Colonic mucosa (tissue), 4 donors: ENCODE results near the gene TXNDC5. TPM values are rescaled to one million over a fixed set of nuclear protein-coding genes. Genes with fewer than 3 reads are reported as not detected.
"Not testable (repeated sequence)": the region's sequence is repeated elsewhere in the genome, so short reads cannot be mapped to it uniquely, and the experiment has no call there.

Experiments used
- DNase-seq: peaks from one replicate; pipeline ENCODE4 v3.0.0-alpha.2; 2020
- H3K27ac ChIP-seq: fragments of 200-600 bp; one replicate; pipeline ENCODE4 v1.8.0; 2021
- H3K27me3 ChIP-seq: fragments of 200-600 bp; one replicate; pipeline ENCODE4 v1.8.0; 2021
- H3K36me3 ChIP-seq: fragments of 200-600 bp; one replicate; pipeline ENCODE4 v1.8.0; 2021
- H3K4me1 ChIP-seq: fragments of 200-600 bp; one replicate; pipeline ENCODE4 v1.8.0; 2021; ENCODE audit warnings: mild to moderate bottlenecking
- H3K4me3 ChIP-seq: fragments of 200-600 bp; one replicate; pipeline ENCODE4 v1.8.0; 2021
- H3K9ac ChIP-seq, 2 donors: one replicate each; pipeline ENCODE4 v1.7.0; 2013; ENCODE audit warnings: control low read depth in 2 of 2, low read depth in 2 of 2, low read length in 2 of 2
- H3K9me3 ChIP-seq: fragments of 200-600 bp; one replicate; pipeline ENCODE4 v1.8.0; 2021
- CTCF ChIP-seq: fragments of 200-600 bp; IDR thresholded peaks from one replicate; pipeline ENCODE4 v1.8.0; 2022; ENCODE audit warnings: antibody characterized with exemption, mild to moderate bottlenecking
- intact Hi-C: fragments of 100-400 bp; cut with DNase I; formaldehyde crosslinking; loops from one replicate; pipeline ENCODE4 v1.14.1; 2022
- total RNA-seq, 2 donors: library from RNA; stranded (reverse); fragmentation: NEBNext Ultra II Directional in 1 of 2; extraction: Animal tissue kit (Norgen Biotek cat#: 25700) in 1 of 2; gene quantifications; one replicate each; pipeline ENCODE4 v1.2.1, GENCODE V29; 2021
- donor health status: healthy.
- donor health status: DM: no; HTN: no; CAD: no.
- donor health status: DM: no; HTN: no; CAD: no.

Gene TXNDC5
- total RNA-seq, 2 donors from 2014 or later = 82.2 to 126 TPM

- H3K4me3 ChIP-seq = no peak overlapping the region
- DNase-seq = no peak
- H3K4me1 ChIP-seq = peaks cover 7% of the 10 kb centered on the region
- H3K9me3 ChIP-seq = no peaks in the 10 kb centered on the region
- H3K27me3 ChIP-seq = no peaks in the 10 kb centered on the region
- H3K36me3 ChIP-seq = peaks cover 5% of the 10 kb centered on the region
- no peak overlapping the region for H3K9ac ChIP-seq
- intact Hi-C loops = loop anchor here (10.0 kb wide), 1 partner anchor 97 kb away; no protein-coding TSS in a partner anchor
- no peak for TF ChIP-seq CTCF
- H3K27ac ChIP-seq = no peak overlapping the region
These were observed 13.0 kb downstream of the TXNDC5 start for GRCh38 chr6:7897461-7898192.

- intact Hi-C loops = loop anchor here (10.0 kb wide), 1 partner anchor 98 kb away; no protein-coding TSS in a partner anchor
- peaks cover 7% of the 10 kb centered on the region for H3K36me3 ChIP-seq
- peaks cover 7% of the 10 kb centered on the region for H3K4me1 ChIP-seq
- H3K27ac ChIP-seq = no peak overlapping the region
- no peaks in the 10 kb centered on the region for H3K9me3 ChIP-seq
- no peak overlapping the region for H3K9ac ChIP-seq
- TF ChIP-seq CTCF = no peak
- H3K27me3 ChIP-seq = no peaks in the 10 kb centered on the region
- no peak overlapping the region for H3K4me3 ChIP-seq
- no peak for DNase-seq
These were observed 14.1 kb downstream of the TXNDC5 start for GRCh38 chr6:7896465-7896987.

- intact Hi-C loops = loop anchor here (10.0 kb wide), 1 partner anchor 100 kb away; no protein-coding TSS in a partner anchor
- Histone ChIP-seq H3K9ac (no peak overlapping the region), H3K4me3 (no peak overlapping the region), H3K27me3 (no peaks in the 10 kb centered on the region), H3K27ac (peak overlapping the region; percentile 43), H3K9me3 (no peaks in the 10 kb centered on the region), H3K36me3 (peaks cover 7% of the 10 kb centered on the region), H3K4me1 (no peaks in the 10 kb centered on the region)
- no peak for TF ChIP-seq CTCF
- DNase-seq = peak; percentile 43
These were observed 15.5 kb downstream of the TXNDC5 start for GRCh38 chr6:7895125-7895423.

GRCh38 chr6:7894262-7895124 is 16.1 kb downstream of the TXNDC5 start:
- no peak overlapping the region for H3K9ac ChIP-seq
- intact Hi-C loops = loop anchor here (10.0 kb wide), 1 partner anchor 100 kb away; no protein-coding TSS in a partner anchor
- H3K36me3 ChIP-seq = peaks cover 7% of the 10 kb centered on the region
- H3K9me3 ChIP-seq = no peaks in the 10 kb centered on the region
- no peak overlapping the region for H3K4me3 ChIP-seq
- no peaks in the 10 kb centered on the region for H3K4me1 ChIP-seq
- no peak for TF ChIP-seq CTCF
- peak overlapping the region; percentile 43 for H3K27ac ChIP-seq
- H3K27me3 ChIP-seq = no peaks in the 10 kb centered on the region
- no peak for DNase-seq

- no peak overlapping the region for H3K27ac ChIP-seq
- H3K4me1 ChIP-seq = no peaks in the 10 kb centered on the region
- no peak overlapping the region for H3K9ac ChIP-seq
- H3K36me3 ChIP-seq = peaks cover 11% of the 10 kb centered on the region
- no peak overlapping the region for H3K4me3 ChIP-seq
- intact Hi-C loops = loop anchor here (10.0 kb wide), 1 partner anchor 101 kb away; no protein-coding TSS in a partner anchor
- no peaks in the 10 kb centered on the region for H3K9me3 ChIP-seq
- no peak for TF ChIP-seq CTCF
- no peak for DNase-seq
- H3K27me3 ChIP-seq = no peaks in the 10 kb centered on the region
These were observed 17.2 kb downstream of the TXNDC5 start for GRCh38 chr6:7893342-7893741.

- H3K27me3 ChIP-seq, H3K4me1 ChIP-seq, DNase-seq, H3K4me3 ChIP-seq, H3K9me3 ChIP-seq, H3K9ac ChIP-seq, H3K27ac ChIP-seq: not testable (repeated sequence)
- intact Hi-C loops = loop anchor here (10.0 kb wide), 1 partner anchor 102 kb away; no protein-coding TSS in a partner anchor
- H3K36me3 ChIP-seq = peaks cover 11% of the 10 kb centered on the region
These were observed 18.2 kb downstream of the TXNDC5 start for GRCh38 chr6:7892367-7892766.
